ENCODE data around the gene SKOR1. TPM values are rescaled to one million over a fixed set of nuclear protein-coding genes. Genes with fewer than 3 reads are reported as not detected.

Gene SKOR1
- total RNA-seq, 4 donors from 2014 or later: 0.49 to 1.2 (median 0.85) TPM

DNA sequence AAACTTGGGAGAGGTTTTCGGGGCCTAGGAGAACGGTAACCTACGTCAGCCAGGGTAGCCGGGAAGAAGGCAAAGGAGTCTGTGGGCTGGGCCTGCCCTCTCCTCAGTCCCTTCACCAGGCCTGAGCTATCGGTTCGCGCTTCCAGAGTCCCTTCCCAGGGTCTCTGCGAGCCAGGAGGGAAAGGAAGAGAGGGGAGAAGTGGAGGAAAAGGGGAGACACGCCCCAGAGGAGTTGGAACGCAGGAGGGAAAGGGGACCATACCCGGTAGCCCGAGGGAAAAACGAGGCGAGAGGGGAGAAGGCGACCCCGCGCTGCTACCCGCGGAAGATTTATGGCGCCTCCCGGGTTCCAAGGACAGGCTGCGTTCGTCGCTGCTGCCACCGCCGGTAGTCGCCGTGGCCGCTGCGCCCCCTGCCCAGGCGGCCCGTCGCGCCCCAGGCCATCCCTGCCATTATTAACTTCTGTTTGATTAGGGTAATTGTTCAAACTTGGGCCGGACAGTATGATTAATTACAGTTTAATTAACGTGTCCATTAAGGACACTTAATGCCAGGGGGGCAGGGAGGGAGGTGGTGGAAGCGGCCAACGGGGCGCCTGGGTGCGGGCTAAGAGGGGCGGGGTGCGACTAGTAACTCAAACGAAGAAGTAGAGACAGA, 3.4 kb upstream of the SKOR1 start:
- no peak overlapping the region for H3K4me3 ChIP-seq (replicated peaks in 1 of 3)
- intact Hi-C loops (cut with DNase I): no loop called here
- H3K27me3 ChIP-seq: peaks cover 57% of the 10 kb centered on the region
- no peaks in the 10 kb centered on the region for H3K36me3 ChIP-seq
- no peak overlapping the region for H3K27ac ChIP-seq
- no peak for DNase-seq
- no peaks in the 10 kb centered on the region for H3K9me3 ChIP-seq
- TF ChIP-seq POLR2A (IDR thresholded peaks at IDR 0.05) (no peak), CTCF (IDR thresholded peaks at IDR 0.05) (no peak)
- peaks cover 16 to 46% of the 10 kb centered on the region in 2 donors for H3K4me1 ChIP-seq
- 3% methylated on average over 43 of the region's 43 CpGs for WGBS, 2 donors

DNA sequence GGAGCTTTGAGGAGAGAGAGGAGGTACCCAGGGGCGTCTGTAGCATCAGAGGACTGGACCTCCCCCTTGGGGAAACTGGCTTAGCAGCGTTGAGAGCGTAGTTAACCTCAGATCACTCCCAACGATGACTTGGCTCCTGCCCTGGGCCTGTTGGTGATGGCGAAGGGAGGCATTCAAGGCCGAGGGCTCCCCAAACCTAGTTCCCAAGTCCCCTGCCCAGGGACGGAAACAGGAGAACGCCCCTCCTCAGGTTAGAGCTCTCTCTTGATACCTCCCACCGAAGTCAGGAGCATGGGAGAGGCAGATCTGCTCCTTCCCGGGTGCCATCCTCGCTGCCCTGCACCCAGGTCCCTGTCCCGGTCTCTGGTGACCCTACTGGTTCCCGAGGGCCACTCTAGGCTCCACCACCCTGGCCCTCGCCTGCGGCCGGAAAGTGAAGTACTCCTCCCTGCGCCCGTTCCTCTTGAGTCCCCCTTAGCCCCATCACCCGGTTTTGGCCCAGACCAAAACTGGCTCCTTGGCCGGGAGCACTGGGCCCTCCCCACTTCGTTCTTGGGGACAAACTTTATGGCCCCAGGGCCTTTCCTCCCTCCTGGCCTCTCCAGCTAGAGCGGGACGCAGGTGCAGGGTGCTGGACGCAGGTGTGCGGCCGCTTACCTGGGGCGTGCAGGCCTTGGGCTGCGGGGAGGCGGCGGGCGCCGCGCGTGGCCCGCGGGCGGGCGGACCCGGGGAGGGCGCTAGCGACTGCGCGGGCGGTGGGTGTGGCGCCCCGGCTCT, 2.6 kb upstream of the SKOR1 start:
- H3K4me1 ChIP-seq: peaks cover 16 to 54% of the 10 kb centered on the region in 2 donors

GRCh38 chr15:67823314-67824196, 1.8 kb upstream of the SKOR1 start:
- H3K36me3 ChIP-seq: no peaks in the 10 kb centered on the region
- no peak overlapping the region for H3K4me3 ChIP-seq (replicated peaks in 1 of 3)
- H3K27me3 ChIP-seq: peaks cover 68% of the 10 kb centered on the region
- H3K9me3 ChIP-seq: no peaks in the 10 kb centered on the region
- intact Hi-C loops (cut with DNase I): no loop called here
- TF ChIP-seq POLR2A (IDR thresholded peaks at IDR 0.05): no peak
- no peak for TF ChIP-seq CTCF (IDR thresholded peaks at IDR 0.05)
- no peak overlapping the region for H3K27ac ChIP-seq
- peaks cover 22 to 62% of the 10 kb centered on the region in 2 donors for H3K4me1 ChIP-seq
- 3 to 5% methylated on average over 41 to 63 of the region's 94 CpGs for WGBS, 2 donors
- DNase-seq: no peak

More for the DNA sequence above, 2.6 kb upstream of the SKOR1 start:
- WGBS, 2 donors: 6% methylated on average over 20 to 21 of the region's 46 CpGs
- H3K9me3 ChIP-seq: no peaks in the 10 kb centered on the region
- DNase-seq: no peak
- H3K4me3 ChIP-seq (replicated peaks in 1 of 3): no peak overlapping the region
- TF ChIP-seq POLR2A (IDR thresholded peaks at IDR 0.05) (no peak), CTCF (IDR thresholded peaks at IDR 0.05) (no peak)
- no peak overlapping the region for H3K27ac ChIP-seq
- H3K27me3 ChIP-seq: peaks cover 59% of the 10 kb centered on the region
- H3K36me3 ChIP-seq: no peaks in the 10 kb centered on the region
- intact Hi-C loops (cut with DNase I): no loop called here

DNA sequence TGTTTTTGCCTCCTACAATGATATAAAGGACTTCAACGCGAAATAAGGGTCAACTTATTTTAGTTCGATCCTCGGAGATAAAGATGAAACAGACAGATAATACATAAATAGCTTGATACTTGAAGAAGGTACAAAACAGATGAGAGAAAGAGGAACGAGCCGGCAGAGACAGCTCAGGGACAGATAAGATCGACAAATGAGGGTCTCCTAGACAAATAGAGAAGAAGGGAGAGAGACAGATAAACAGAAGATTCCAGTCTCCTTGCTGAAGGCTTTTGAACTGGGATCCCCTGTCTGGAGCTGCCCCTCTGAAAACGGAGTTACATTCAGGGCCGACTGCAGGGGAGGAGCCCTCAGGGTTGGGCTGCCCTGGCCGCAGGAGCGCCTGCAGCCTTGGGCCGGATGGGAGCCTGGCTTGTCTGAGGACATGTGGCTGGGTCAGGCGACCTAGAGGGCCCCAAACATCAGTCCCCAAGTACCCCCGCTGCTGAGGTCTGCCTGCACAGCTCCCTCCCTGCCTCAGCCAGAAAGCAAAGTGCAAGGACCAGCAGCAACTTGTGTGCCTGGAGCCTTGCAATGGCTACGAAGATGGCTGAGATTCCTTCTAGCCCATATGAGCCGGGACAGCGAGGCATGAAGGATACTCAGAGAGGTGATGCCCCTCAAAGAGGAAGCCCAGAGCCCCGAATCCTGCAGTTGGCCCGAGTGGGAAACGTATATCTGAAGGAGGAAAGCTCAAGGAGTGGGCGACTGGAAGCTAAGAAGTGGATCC, 926 bp upstream of the SKOR1 start:
- 6 to 9% methylated on average over 15 to 21 of the region's 21 CpGs for WGBS, 2 donors
- Histone ChIP-seq H3K9me3 (no peaks in the 10 kb centered on the region), H3K27me3 (peaks cover 73% of the 10 kb centered on the region), H3K4me1 (peaks cover 28 to 71% of the 10 kb centered on the region in 2 donors), H3K36me3 (no peaks in the 10 kb centered on the region), H3K27ac (no peak overlapping the region), H3K4me3 (replicated peaks in 1 of 3) (no peak overlapping the region)
- intact Hi-C loops (cut with DNase I): no loop called here
- no peak for DNase-seq
- TF ChIP-seq POLR2A (IDR thresholded peaks at IDR 0.05) (no peak), CTCF (IDR thresholded peaks at IDR 0.05) (no peak)

Measured in thyroid gland (tissue), 4 donors.